ENCODE data around the gene ZYG11B. TPM values are rescaled to one million over a fixed set of nuclear protein-coding genes. Genes with fewer than 3 reads are reported as not detected.

The ZYG11B gene
- total RNA-seq, 1 experiment from 2014 or later, result 20.6 TPM

GRCh38 chr1:52727956-52728656, 1.9 kb downstream of the ZYG11B start:
- Histone ChIP-seq H4K91ac (ENCODE audit: insufficient read length, low read depth, low read length) (no peak overlapping the region), H2BK20ac (ENCODE audit: low read depth, low read length, poor library complexity, severe bottlenecking) (no peak overlapping the region), H3K79me2 (ENCODE audit: insufficient read depth, low read length) (peaks cover 3% of the 10 kb centered on the region; the same call in 1 of the 2 replicates), H2BK15ac (ENCODE audit: low read depth, low read length) (no peak overlapping the region), H3K79me1 (ENCODE audit: insufficient read depth, low read depth, low read length, poor library complexity, severe bottlenecking) (peaks cover 10% of the 10 kb centered on the region), H3K18ac (ENCODE audit: insufficient read length, low read depth, low read length) (no peak overlapping the region), H2BK5ac (ENCODE audit: insufficient read length, low read length) (no peak overlapping the region), H3K9me3 (ENCODE audit: control insufficient read depth, low read depth, low read length) (no peaks in the 10 kb centered on the region), H3K27me3 (ENCODE audit: insufficient read depth, low read length) (no peaks in the 10 kb centered on the region), H4K5ac (ENCODE audit: insufficient read length, low read depth, low read length) (no peak overlapping the region), H3K4me2 (ENCODE audit: insufficient read depth, insufficient read length, low read length) (peak overlapping the region; percentile 12), H2AK5ac (ENCODE audit: insufficient read length, low read length) (no peak overlapping the region), H3K14ac (ENCODE audit: insufficient read depth, low read length) (no peak overlapping the region), H2AFZ (ENCODE audit: low read length) (no peak overlapping the region), H3K27ac (ENCODE audit: insufficient read length, low read depth, low read length) (no peak overlapping the region), H2BK120ac (ENCODE audit: low read depth, low read length, poor library complexity, severe bottlenecking) (no peak overlapping the region), H3K4ac (ENCODE audit: low read depth, low read length) (no peak overlapping the region), H3T11ph (ENCODE audit: low read length) (no peak overlapping the region), H4K20me1 (ENCODE audit: control insufficient read depth, insufficient read depth, insufficient read length) (no peaks in the 10 kb centered on the region), H4K8ac (replicated peaks; ENCODE audit: insufficient read length, low read depth, low read length) (no peak overlapping the region), H2BK12ac (ENCODE audit: insufficient read length, low read depth, low read length) (no peak overlapping the region), H3K4me1 (ENCODE audit: insufficient read depth, low read length) (no peaks in the 10 kb centered on the region), H3K9ac (ENCODE audit: extremely low read depth, insufficient read length, low read length) (no peak overlapping the region), H3K56ac (ENCODE audit: insufficient read length, low read depth, low read length) (no peak overlapping the region), H3K23me2 (ENCODE audit: insufficient read length, low read depth, low read length, poor library complexity, severe bottlenecking) (peaks cover 9% of the 10 kb centered on the region), H3K23ac (ENCODE audit: insufficient read length, low read depth, low read length) (no peak overlapping the region)
- TF ChIP-seq CTCF (conservative IDR thresholded peaks at IDR 0.05), result no peak
- no CpG with 5 or more reads among the region's 6 CpGs for WGBS (ENCODE audit: extremely low coverage, insufficient read length, low lambda C conversion rate)
- no peak overlapping the region for H3K27ac Mint-ChIP-seq
- H3K27me3 Mint-ChIP-seq (ENCODE audit: low read depth), result no peaks in the 10 kb centered on the region
- H3K4me3 Mint-ChIP-seq, result peak overlapping the region; percentile 3 to 94; a peak in 4 of 5 replicates
- H3K4me1 Mint-ChIP-seq, result peaks cover 9 to 29% of the 10 kb centered on the region in 2 experiments
- no peaks in the 10 kb centered on the region for H3K9me3 Mint-ChIP-seq
- H3K36me3 Mint-ChIP-seq (ENCODE audit: insufficient read depth in 1 of 3, low read depth in 3 of 3), result peaks cover 3 to 8% (median 4%) of the 10 kb centered on the region in 3 experiments; a peak in 5 of 7 replicates
- DNase-seq, result no peak

Data from H9 (cell line).